ENCODE data around the gene TSSK1B. TPM values are rescaled to one million over a fixed set of nuclear protein-coding genes. Genes with fewer than 3 reads are reported as not detected.

Gene TSSK1B
- total and polyA plus RNA-seq, 2 experiments from 2014 or later: 0.52 TPM; not detected in 1

DNA sequence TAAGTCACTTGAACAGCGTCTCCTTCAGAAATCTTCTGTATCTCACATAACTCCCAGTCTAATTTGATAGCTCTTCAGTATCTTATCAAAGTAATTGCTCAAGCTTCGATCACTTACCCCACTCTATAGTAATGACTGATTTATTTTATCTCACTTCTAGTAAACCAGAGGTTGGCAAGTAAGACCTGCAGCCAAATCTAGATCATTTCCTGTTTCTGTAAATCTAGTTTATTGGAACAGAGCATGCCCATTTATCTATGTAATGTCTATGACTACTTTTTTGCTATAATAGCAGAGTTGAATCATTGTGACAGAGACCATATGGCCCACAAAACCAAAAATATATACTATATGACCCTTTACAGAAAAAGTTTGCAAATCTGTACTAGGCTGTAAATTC is 40.1 kb downstream of the TSSK1B start:
- Histone ChIP-seq H3K9me2 (ENCODE audit: insufficient read depth) (no peaks in the 10 kb centered on the region), H3F3A (replicated peaks; ENCODE audit: low read depth) (no peaks in the 10 kb centered on the region), H4K20me1 (replicated peaks; ENCODE audit: insufficient read depth) (no peaks in the 10 kb centered on the region), H3K27ac (ENCODE audit: low read depth) (no peak overlapping the region), H3K27me3 (ENCODE audit: insufficient read depth) (no peaks in the 10 kb centered on the region), H2AFZ (no peak overlapping the region), H3K36me3 (ENCODE audit: insufficient read depth) (no peaks in the 10 kb centered on the region), H3K79me2 (replicated peaks; ENCODE audit: insufficient read depth) (no peaks in the 10 kb centered on the region), H3K4me3 (no peak overlapping the region), H3K4me2 (no peak overlapping the region), H3K4me1 (ENCODE audit: insufficient read depth) (no peaks in the 10 kb centered on the region)
- Mint-ChIP-seq H3K4me3 (no peak overlapping the region), H3K36me3 (ENCODE audit: low read depth) (no peaks in the 10 kb centered on the region), H3K9me3 (no peaks in the 10 kb centered on the region), H3K27me3 (ENCODE audit: insufficient read depth, low read depth, poor library complexity) (no peaks in the 10 kb centered on the region), H3K27ac (no peak overlapping the region), H3K4me1 (peaks cover 2% of the 10 kb centered on the region; the same call in 1 of the 3 replicates)
- ATAC-seq (no peak), DNase-seq (ENCODE audit: low spot score) (no peak)
- TF ChIP-seq, protein P1, sequence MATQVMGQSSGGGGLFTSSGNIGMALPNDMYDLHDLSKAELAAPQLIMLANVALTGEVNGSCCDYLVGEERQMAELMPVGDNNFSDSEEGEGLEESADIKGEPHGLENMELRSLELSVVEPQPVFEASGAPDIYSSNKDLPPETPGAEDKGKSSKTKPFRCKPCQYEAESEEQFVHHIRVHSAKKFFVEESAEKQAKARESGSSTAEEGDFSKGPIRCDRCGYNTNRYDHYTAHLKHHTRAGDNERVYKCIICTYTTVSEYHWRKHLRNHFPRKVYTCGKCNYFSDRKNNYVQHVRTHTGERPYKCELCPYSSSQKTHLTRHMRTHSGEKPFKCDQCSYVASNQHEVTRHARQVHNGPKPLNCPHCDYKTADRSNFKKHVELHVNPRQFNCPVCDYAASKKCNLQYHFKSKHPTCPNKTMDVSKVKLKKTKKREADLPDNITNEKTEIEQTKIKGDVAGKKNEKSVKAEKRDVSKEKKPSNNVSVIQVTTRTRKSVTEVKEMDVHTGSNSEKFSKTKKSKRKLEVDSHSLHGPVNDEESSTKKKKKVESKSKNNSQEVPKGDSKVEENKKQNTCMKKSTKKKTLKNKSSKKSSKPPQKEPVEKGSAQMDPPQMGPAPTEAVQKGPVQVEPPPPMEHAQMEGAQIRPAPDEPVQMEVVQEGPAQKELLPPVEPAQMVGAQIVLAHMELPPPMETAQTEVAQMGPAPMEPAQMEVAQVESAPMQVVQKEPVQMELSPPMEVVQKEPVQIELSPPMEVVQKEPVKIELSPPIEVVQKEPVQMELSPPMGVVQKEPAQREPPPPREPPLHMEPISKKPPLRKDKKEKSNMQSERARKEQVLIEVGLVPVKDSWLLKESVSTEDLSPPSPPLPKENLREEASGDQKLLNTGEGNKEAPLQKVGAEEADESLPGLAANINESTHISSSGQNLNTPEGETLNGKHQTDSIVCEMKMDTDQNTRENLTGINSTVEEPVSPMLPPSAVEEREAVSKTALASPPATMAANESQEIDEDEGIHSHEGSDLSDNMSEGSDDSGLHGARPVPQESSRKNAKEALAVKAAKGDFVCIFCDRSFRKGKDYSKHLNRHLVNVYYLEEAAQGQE (IDR thresholded peaks at IDR 0.05; ENCODE audit: unreplicated experiment): no peak
- TF ChIP-seq POLR2AphosphoS5 (IDR thresholded peaks at IDR 0.05; ENCODE audit: low read depth): no peak
- no peak for TF ChIP-seq EZH2 (IDR thresholded peaks at IDR 0.05; ENCODE audit: low read depth, unreplicated experiment)

DNA sequence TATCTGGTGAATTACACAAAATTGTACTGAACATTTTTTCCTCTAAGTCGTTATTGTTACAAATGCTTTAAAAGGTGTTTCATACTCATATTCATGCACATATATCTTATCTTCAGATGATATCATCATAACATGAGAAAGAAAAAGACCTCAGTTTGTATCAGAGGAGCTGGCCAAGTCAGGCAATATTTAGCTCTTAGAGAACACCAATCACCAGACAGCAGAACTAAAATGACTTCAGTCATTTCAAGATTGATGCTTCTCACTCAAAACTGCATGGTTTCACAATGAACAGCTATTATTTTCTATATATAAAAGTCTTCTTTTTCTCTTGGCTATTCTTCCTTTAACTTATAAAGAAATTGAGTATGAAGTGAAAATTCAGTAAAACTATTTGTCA is 44.6 kb downstream of the TSSK1B start:
- no peak overlapping the region for H3K27ac ChIP-seq (ENCODE audit: low read depth)
- no peaks in the 10 kb centered on the region for H3K79me2 ChIP-seq (replicated peaks; ENCODE audit: insufficient read depth)
- Mint-ChIP-seq H3K36me3 (ENCODE audit: low read depth) (no peaks in the 10 kb centered on the region), H3K27ac (no peak overlapping the region), H3K27me3 (ENCODE audit: insufficient read depth, low read depth, poor library complexity) (peaks cover 2% of the 10 kb centered on the region), H3K4me3 (no peak overlapping the region), H3K9me3 (no peaks in the 10 kb centered on the region), H3K4me1 (peaks cover 4% of the 10 kb centered on the region; the same call in 1 of the 3 replicates)
- no peaks in the 10 kb centered on the region for H3F3A ChIP-seq (replicated peaks; ENCODE audit: low read depth)
- H3K9me2 ChIP-seq (ENCODE audit: insufficient read depth): peaks cover 3% of the 10 kb centered on the region; the same call in 1 of the 2 replicates
- H3K4me1 ChIP-seq (ENCODE audit: insufficient read depth): no peaks in the 10 kb centered on the region
- no peak for DNase-seq (ENCODE audit: low spot score)
- no peak overlapping the region for H3K4me3 ChIP-seq
- no peaks in the 10 kb centered on the region for H3K36me3 ChIP-seq (ENCODE audit: insufficient read depth)
- H3K27me3 ChIP-seq (ENCODE audit: insufficient read depth): no peaks in the 10 kb centered on the region
- no peak overlapping the region for H2AFZ ChIP-seq
- ATAC-seq: no peak
- H3K4me2 ChIP-seq: no peak overlapping the region
- H4K20me1 ChIP-seq (replicated peaks; ENCODE audit: insufficient read depth): no peaks in the 10 kb centered on the region
- TF ChIP-seq POLR2AphosphoS5 (IDR thresholded peaks at IDR 0.05; ENCODE audit: low read depth) (no peak), CREB1 (CRISPR knock-in tag; IDR thresholded peaks at IDR 0.05; ENCODE audit: low read depth) (no peak), EZH2phosphoT487 (IDR thresholded peaks at IDR 0.05; ENCODE audit: unreplicated experiment) (no peak), JUNB (IDR thresholded peaks at IDR 0.05; ENCODE audit: unreplicated experiment) (no peak), ZNF331 (CRISPR knock-in tag; IDR thresholded peaks at IDR 0.05; ENCODE audit: low read depth) (no peak), STAT1 (IDR thresholded peaks at IDR 0.05; ENCODE audit: unreplicated experiment) (no peak), NANOG (IDR thresholded peaks at IDR 0.05; ENCODE audit: borderline replicate concordance) (no peak), EZH2 (IDR thresholded peaks at IDR 0.05; ENCODE audit: low read depth, unreplicated experiment) (no peak)
- TF ChIP-seq, protein P2, sequence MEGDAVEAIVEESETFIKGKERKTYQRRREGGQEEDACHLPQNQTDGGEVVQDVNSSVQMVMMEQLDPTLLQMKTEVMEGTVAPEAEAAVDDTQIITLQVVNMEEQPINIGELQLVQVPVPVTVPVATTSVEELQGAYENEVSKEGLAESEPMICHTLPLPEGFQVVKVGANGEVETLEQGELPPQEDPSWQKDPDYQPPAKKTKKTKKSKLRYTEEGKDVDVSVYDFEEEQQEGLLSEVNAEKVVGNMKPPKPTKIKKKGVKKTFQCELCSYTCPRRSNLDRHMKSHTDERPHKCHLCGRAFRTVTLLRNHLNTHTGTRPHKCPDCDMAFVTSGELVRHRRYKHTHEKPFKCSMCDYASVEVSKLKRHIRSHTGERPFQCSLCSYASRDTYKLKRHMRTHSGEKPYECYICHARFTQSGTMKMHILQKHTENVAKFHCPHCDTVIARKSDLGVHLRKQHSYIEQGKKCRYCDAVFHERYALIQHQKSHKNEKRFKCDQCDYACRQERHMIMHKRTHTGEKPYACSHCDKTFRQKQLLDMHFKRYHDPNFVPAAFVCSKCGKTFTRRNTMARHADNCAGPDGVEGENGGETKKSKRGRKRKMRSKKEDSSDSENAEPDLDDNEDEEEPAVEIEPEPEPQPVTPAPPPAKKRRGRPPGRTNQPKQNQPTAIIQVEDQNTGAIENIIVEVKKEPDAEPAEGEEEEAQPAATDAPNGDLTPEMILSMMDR (conservative IDR thresholded peaks at IDR 0.05; ENCODE audit: low read depth in 2 of 2): no peak
- TF ChIP-seq, protein P3, sequence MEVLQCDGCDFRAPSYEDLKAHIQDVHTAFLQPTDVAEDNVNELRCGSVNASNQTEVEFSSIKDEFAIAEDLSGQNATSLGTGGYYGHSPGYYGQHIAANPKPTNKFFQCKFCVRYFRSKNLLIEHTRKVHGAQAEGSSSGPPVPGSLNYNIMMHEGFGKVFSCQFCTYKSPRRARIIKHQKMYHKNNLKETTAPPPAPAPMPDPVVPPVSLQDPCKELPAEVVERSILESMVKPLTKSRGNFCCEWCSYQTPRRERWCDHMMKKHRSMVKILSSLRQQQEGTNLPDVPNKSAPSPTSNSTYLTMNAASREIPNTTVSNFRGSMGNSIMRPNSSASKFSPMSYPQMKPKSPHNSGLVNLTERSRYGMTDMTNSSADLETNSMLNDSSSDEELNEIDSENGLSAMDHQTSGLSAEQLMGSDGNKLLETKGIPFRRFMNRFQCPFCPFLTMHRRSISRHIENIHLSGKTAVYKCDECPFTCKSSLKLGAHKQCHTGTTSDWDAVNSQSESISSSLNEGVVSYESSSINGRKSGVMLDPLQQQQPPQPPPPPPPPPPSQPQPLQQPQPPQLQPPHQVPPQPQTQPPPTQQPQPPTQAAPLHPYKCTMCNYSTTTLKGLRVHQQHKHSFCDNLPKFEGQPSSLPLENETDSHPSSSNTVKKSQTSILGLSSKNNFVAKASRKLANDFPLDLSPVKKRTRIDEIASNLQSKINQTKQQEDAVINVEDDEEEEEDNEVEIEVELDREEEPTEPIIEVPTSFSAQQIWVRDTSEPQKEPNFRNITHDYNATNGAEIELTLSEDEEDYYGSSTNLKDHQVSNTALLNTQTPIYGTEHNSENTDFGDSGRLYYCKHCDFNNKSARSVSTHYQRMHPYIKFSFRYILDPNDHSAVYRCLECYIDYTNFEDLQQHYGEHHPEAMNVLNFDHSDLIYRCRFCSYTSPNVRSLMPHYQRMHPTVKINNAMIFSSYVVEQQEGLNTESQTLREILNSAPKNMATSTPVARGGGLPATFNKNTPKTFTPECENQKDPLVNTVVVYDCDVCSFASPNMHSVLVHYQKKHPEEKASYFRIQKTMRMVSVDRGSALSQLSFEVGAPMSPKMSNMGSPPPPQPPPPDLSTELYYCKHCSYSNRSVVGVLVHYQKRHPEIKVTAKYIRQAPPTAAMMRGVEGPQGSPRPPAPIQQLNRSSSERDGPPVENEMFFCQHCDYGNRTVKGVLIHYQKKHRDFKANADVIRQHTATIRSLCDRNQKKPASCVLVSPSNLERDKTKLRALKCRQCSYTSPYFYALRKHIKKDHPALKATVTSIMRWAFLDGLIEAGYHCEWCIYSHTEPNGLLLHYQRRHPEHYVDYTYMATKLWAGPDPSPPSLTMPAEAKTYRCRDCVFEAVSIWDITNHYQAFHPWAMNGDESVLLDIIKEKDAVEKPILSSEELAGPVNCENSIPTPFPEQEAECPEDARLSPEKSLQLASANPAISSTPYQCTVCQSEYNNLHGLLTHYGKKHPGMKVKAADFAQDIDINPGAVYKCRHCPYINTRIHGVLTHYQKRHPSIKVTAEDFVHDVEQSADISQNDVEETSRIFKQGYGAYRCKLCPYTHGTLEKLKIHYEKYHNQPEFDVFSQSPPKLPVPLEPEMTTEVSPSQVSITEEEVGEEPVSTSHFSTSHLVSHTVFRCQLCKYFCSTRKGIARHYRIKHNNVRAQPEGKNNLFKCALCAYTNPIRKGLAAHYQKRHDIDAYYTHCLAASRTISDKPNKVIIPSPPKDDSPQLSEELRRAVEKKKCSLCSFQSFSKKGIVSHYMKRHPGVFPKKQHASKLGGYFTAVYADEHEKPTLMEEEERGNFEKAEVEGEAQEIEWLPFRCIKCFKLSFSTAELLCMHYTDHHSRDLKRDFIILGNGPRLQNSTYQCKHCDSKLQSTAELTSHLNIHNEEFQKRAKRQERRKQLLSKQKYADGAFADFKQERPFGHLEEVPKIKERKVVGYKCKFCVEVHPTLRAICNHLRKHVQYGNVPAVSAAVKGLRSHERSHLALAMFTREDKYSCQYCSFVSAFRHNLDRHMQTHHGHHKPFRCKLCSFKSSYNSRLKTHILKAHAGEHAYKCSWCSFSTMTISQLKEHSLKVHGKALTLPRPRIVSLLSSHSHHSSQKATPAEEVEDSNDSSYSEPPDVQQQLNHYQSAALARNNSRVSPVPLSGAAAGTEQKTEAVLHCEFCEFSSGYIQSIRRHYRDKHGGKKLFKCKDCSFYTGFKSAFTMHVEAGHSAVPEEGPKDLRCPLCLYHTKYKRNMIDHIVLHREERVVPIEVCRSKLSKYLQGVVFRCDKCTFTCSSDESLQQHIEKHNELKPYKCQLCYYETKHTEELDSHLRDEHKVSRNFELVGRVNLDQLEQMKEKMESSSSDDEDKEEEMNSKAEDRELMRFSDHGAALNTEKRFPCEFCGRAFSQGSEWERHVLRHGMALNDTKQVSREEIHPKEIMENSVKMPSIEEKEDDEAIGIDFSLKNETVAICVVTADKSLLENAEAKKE (CRISPR knock-in tag; IDR thresholded peaks at IDR 0.05): no peak

All from GM23338 (cell line).